HG03575 (cell line): ENCODE measurements around the gene MYO5C.

Experiments used
- ATAC-seq: cut with Tn5 transposase; IDR thresholded peaks from one replicate; pipeline ENCODE4 v1.9.1; 2021; ENCODE audit not compliant: unreplicated experiment, insufficient number of reproducible peaks, low FRiP score; ENCODE audit errors: extremely low read depth

MYO5C gene

GRCh38 chr15:52225230-52225629 is 70.4 kb downstream of the MYO5C start:
- no peak for ATAC-seq

GRCh38 chr15:52224211-52224610 is 71.4 kb downstream of the MYO5C start:
- no peak for ATAC-seq

- ATAC-seq, result no peak
These were observed 73.9 kb downstream of the MYO5C start for GRCh38 chr15:52221730-52222129.

- ATAC-seq, result no peak
These were observed 74.5 kb downstream of the MYO5C start for GRCh38 chr15:52220937-52221660.

- no peak for ATAC-seq
These were observed 75.4 kb downstream of the MYO5C start for GRCh38 chr15:52220251-52220650.

- ATAC-seq, result no peak
These were observed 76.8 kb downstream of the MYO5C start for GRCh38 chr15:52218816-52219215.

- ATAC-seq, result no peak
These were observed 77.2 kb downstream of the MYO5C start for GRCh38 chr15:52218371-52218770.

GRCh38 chr15:52217186-52217585 is 78.4 kb downstream of the MYO5C start:
- no peak for ATAC-seq

GRCh38 chr15:52214553-52214952 is 81.1 kb downstream of the MYO5C start:
- ATAC-seq, result no peak

- no peak for ATAC-seq
These were observed 82.4 kb downstream of the MYO5C start for GRCh38 chr15:52213206-52213605.

- ATAC-seq, result no peak
These were observed 87.2 kb downstream of the MYO5C start for GRCh38 chr15:52208306-52208946.

GRCh38 chr15:52207191-52207590 is 88.4 kb downstream of the MYO5C start:
- ATAC-seq, result no peak

GRCh38 chr15:52206446-52206845 is 89.2 kb downstream of the MYO5C start:
- ATAC-seq, result no peak

GRCh38 chr15:52204657-52205056 is 90.9 kb downstream of the MYO5C start:
- ATAC-seq, result no peak

- no peak for ATAC-seq
These were observed 94.7 kb downstream of the MYO5C start for GRCh38 chr15:52200831-52201365.

GRCh38 chr15:52199271-52199670 is 96.3 kb downstream of the MYO5C start:
- no peak for ATAC-seq

- ATAC-seq, result no peak
These were observed 98.7 kb downstream of the MYO5C start for GRCh38 chr15:52196891-52197290.

- ATAC-seq, result no peak
These were observed 101.8 kb downstream of the MYO5C start for GRCh38 chr15:52193791-52194190.

GRCh38 chr15:52193321-52193720 is 102.3 kb downstream of the MYO5C start:
- no peak for ATAC-seq

- ATAC-seq, result no peak
These were observed 104.4 kb downstream of the MYO5C start, which contains the start of gene GNB5 for GRCh38 chr15:52191207-52191606. Gene GNB5 (minus strand): TSS chr15:52191392. CDS start chr15:52184676, 6,716 bp downstream.
